SK-N-MC (cell line): ENCODE results near the gene GABARAP.

Experiments
- EZH2 ChIP-seq: fragments of 200-600 bp; sonication (generic); IDR thresholded peaks from one replicate; pipeline ENCODE4 v1.6.1; 2017; ENCODE audit warnings: antibody characterized with exemption
- POLR2AphosphoS5 ChIP-seq: IDR thresholded peaks from 2 replicates; pipeline ENCODE4 v1.6.1; 2012; ENCODE audit warnings: mild to moderate bottlenecking, low read depth, low read length, borderline replicate concordance

DNA sequence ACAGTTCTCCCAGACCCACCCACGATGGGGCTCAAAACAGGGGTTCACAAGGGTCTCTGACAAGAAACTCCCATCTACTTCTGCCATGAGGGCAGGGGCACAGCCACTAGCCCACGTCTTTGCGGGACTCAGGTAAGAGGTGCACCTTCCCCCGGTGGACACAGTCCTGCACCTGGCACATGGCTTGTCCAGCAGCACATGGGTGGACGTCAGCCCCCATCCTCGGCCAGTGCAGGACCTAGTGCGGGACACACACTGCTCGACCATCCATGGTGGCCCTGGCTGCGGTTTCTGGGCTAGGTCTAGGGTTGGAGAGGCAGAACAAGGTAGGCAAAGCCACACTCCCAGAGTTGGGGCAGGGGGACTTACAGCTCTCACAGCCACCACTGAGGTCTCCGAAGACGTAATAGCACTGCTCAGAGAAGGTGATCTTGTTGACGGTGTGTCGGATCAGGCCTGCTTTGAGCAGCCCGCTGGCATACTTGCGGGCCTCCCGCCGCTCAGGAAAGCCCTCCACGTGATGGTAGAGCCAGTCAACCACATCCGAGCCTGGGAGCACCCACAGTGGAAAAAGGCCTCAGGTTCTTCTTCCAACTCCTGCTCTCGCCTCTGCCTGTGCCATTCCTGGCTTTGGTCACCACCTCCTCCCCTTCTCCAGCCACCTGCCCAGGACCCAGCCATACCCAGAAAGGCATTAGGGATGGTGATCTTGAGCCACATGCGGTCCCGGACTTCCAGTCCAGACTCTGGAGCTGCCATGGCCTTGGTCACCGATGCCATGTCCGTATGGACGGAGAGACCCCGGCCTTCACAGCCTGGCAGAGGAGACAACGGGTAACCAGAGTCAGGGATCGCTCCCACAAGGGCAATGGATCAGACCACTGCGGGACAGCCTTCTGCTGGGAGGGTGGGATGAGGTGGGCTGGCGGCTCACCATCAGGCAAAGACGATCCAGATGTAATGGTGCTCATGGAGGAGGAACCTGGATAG lies 15.2 kb downstream of the GABARAP start:
- no peak for TF ChIP-seq EZH2
- TF ChIP-seq POLR2AphosphoS5, result no peak
